Mesenchymal stem cell (in vitro differentiated cells and primary cell): Measurements from ENCODE around the gene PRDM1.

Experiments used
- DNase-seq: peaks from one replicate; pipeline ENCODE4 v3.0.0-alpha.2; 2013
- H2AFZ ChIP-seq: one replicate; pipeline ENCODE4 v1.6.1; 2013; ENCODE audit warnings: low read depth, mild to moderate bottlenecking, control low read depth, inconsistent platforms, low read length, moderate library complexity
- H2AK5ac ChIP-seq: 2 replicates; pipeline ENCODE4 v1.6.1; 2013; ENCODE audit warnings: low read length, moderate library complexity, mild to moderate bottlenecking, inconsistent platforms; ENCODE audit not compliant: severe bottlenecking
- H2BK120ac ChIP-seq: one replicate; pipeline ENCODE4 v1.6.1; 2013; ENCODE audit warnings: low read depth, mild to moderate bottlenecking, inconsistent platforms, low read length, moderate library complexity
- H2BK12ac ChIP-seq, 2 experiments: one replicate each; pipeline ENCODE4 v1.6.1; 2013; ENCODE audit warnings: inconsistent platforms in 2 of 2, low read length in 2 of 2, mild to moderate bottlenecking in 2 of 2, moderate library complexity in 2 of 2, control low read depth in 1 of 2
- H2BK15ac ChIP-seq: one replicate; pipeline ENCODE4 v1.6.1; 2013; ENCODE audit warnings: mild to moderate bottlenecking, low read depth, inconsistent platforms; ENCODE audit not compliant: poor library complexity, severe bottlenecking
- H2BK5ac ChIP-seq: 2 replicates; pipeline ENCODE4 v1.6.1; 2013; ENCODE audit warnings: low read depth, mild to moderate bottlenecking, low read length, control low read depth, inconsistent platforms; ENCODE audit not compliant: poor library complexity, severe bottlenecking
- H3K14ac ChIP-seq, 2 experiments: one replicate each; pipeline ENCODE4 v1.6.1; 2013; ENCODE audit warnings: inconsistent platforms in 2 of 2, low read length in 2 of 2, control low read depth in 1 of 2, mild to moderate bottlenecking in 1 of 2, moderate library complexity in 1 of 2
- H3K18ac ChIP-seq, 2 experiments: one replicate each; pipeline ENCODE4 v1.6.1; 2013; ENCODE audit warnings: inconsistent platforms in 2 of 2, low read length in 2 of 2, control low read depth in 1 of 2, low read depth in 1 of 2, mild to moderate bottlenecking in 1 of 2
- H3K23ac ChIP-seq, 2 experiments: one replicate each; pipeline ENCODE4 v1.6.1; 2013; ENCODE audit warnings: inconsistent platforms in 2 of 2, low read length in 2 of 2, mild to moderate bottlenecking in 2 of 2, moderate library complexity in 2 of 2, control low read depth in 1 of 2
- H3K27ac ChIP-seq: 2 replicates; pipeline ENCODE4 v1.5.1; 2013; ENCODE audit warnings: mild to moderate bottlenecking, moderate library complexity, low read length, control low read depth, inconsistent platforms; ENCODE audit not compliant: poor library complexity, severe bottlenecking
- H3K27me3 ChIP-seq, 2 experiments: 2 replicates each; pipeline versions ENCODE4 v1.6.1 to v1.7.0; 2013; ENCODE audit warnings: low read length in 2 of 2, mild to moderate bottlenecking in 2 of 2, moderate library complexity in 2 of 2, control low read depth in 1 of 2, inconsistent platforms in 1 of 2; ENCODE audit not compliant: control insufficient read depth in 1 of 2, insufficient read depth in 1 of 2
- H3K36me3 ChIP-seq, 2 experiments: 2 replicates each; pipeline versions ENCODE4 v1.6.1 to v1.7.0; 2013; ENCODE audit warnings: low read length in 2 of 2, control low read depth in 1 of 2, inconsistent platforms in 1 of 2, low read depth in 1 of 2, mild to moderate bottlenecking in 1 of 2; ENCODE audit not compliant: insufficient read depth in 2 of 2, control insufficient read depth in 1 of 2
- H3K4ac ChIP-seq, 2 experiments: one replicate each; pipeline ENCODE4 v1.6.1; 2013; ENCODE audit warnings: inconsistent platforms in 2 of 2, low read length in 2 of 2, mild to moderate bottlenecking in 2 of 2, moderate library complexity in 2 of 2, control low read depth in 1 of 2, low read depth in 1 of 2
- H3K4me1 ChIP-seq: 2 replicates; pipeline ENCODE4 v1.6.1; 2013; ENCODE audit warnings: low read depth, low read length, control low read depth; ENCODE audit not compliant: control insufficient read depth, insufficient read depth
- H3K4me2 ChIP-seq: 2 replicates; pipeline ENCODE4 v1.6.1; 2013; ENCODE audit warnings: low read length, mild to moderate bottlenecking, inconsistent platforms; ENCODE audit not compliant: poor library complexity, severe bottlenecking
- H3K4me3 ChIP-seq, 2 experiments: 2 replicates each; pipeline versions ENCODE4 v1.5.1 to v1.7.0; 2013; ENCODE audit warnings: low read length in 2 of 2, mild to moderate bottlenecking in 2 of 2, control low read depth in 1 of 2, low read depth in 1 of 2; ENCODE audit not compliant: insufficient read depth in 1 of 2
- H3K79me1 ChIP-seq: replicated peaks from 2 replicates; pipeline ENCODE4 v1.6.1; 2013; ENCODE audit warnings: mild to moderate bottlenecking, control low read depth, low read length, inconsistent platforms; ENCODE audit not compliant: poor library complexity, severe bottlenecking
- H3K9ac ChIP-seq: 2 replicates; pipeline ENCODE4 v1.7.0; 2013; ENCODE audit warnings: mild to moderate bottlenecking, low read length, moderate library complexity
- H3K9me3 ChIP-seq: 2 replicates; pipeline ENCODE4 v1.7.0; 2013; ENCODE audit warnings: mild to moderate bottlenecking, low read length; ENCODE audit not compliant: control insufficient read depth
- H4K8ac ChIP-seq: one replicate; pipeline ENCODE4 v1.6.1; 2013; ENCODE audit warnings: inconsistent platforms, mild to moderate bottlenecking, low read length, moderate library complexity
- H4K91ac ChIP-seq: one replicate; pipeline ENCODE4 v1.6.1; 2013; ENCODE audit warnings: mild to moderate bottlenecking, low read length, inconsistent platforms
- WGBS: methylation state at CpG from one replicate; pipeline ENCODE4 v1.1.7; 2013; ENCODE audit warnings: mixed read lengths; 5-methylcytosine and 5-hydroxymethylcytosine counted together

PRDM1 gene

GRCh38 chr6:106138151-106138550, 52.0 kb downstream of the PRDM1 start:
- no peak for DNase-seq
- H2BK12ac ChIP-seq, result no peak overlapping the region

GRCh38 chr6:106141441-106142237, 55.5 kb downstream of the PRDM1 start:
- no peak overlapping the region for H3K4me3 ChIP-seq
- H3K79me1 ChIP-seq, result no peaks in the 10 kb centered on the region
- no peaks in the 10 kb centered on the region for H3K36me3 ChIP-seq
- H3K14ac ChIP-seq, result no peak overlapping the region
- H3K18ac ChIP-seq, result no peak overlapping the region
- no peak overlapping the region for H3K27ac ChIP-seq
- no peak overlapping the region for H4K8ac ChIP-seq
- H3K27me3 ChIP-seq, result no peaks in the 10 kb centered on the region
- peaks cover 9% of the 10 kb centered on the region for H3K4me1 ChIP-seq
- no peaks in the 10 kb centered on the region for H3K9me3 ChIP-seq
- WGBS, result 74% methylated on average over 8 of the region's 9 CpGs
- no peak overlapping the region for H2BK15ac ChIP-seq
- no peak overlapping the region for H3K4me2 ChIP-seq
- no peak for DNase-seq
- H2BK120ac ChIP-seq, result no peak overlapping the region
- no peak overlapping the region for H2BK12ac ChIP-seq
- no peak overlapping the region for H3K9ac ChIP-seq
- no peak overlapping the region for H2AK5ac ChIP-seq
- H3K23ac ChIP-seq, result no peak overlapping the region
- H3K4ac ChIP-seq, result no peak overlapping the region
- no peak overlapping the region for H2BK5ac ChIP-seq
- H4K91ac ChIP-seq, result no peak overlapping the region
- H2AFZ ChIP-seq, result no peak overlapping the region

More at GRCh38 chr6:106138151-106138550, 52.0 kb downstream of the PRDM1 start:
- H3K4me1 ChIP-seq, result peaks cover 7% of the 10 kb centered on the region
- H3K23ac ChIP-seq, result no peak overlapping the region
- H4K8ac ChIP-seq, result no peak overlapping the region
- no peak overlapping the region for H2AK5ac ChIP-seq
- H3K9ac ChIP-seq, result no peak overlapping the region
- no peak overlapping the region for H3K18ac ChIP-seq
- no peak overlapping the region for H3K14ac ChIP-seq
- H2BK15ac ChIP-seq, result no peak overlapping the region
- 80% methylated on average over 6 of the region's 6 CpGs for WGBS
- no peak overlapping the region for H3K27ac ChIP-seq
- H3K79me1 ChIP-seq, result no peaks in the 10 kb centered on the region
- H3K4me3 ChIP-seq, result no peak overlapping the region
- no peak overlapping the region for H3K4me2 ChIP-seq
- H3K36me3 ChIP-seq, result no peaks in the 10 kb centered on the region
- no peak overlapping the region for H2BK5ac ChIP-seq
- no peak overlapping the region for H3K4ac ChIP-seq
- H3K9me3 ChIP-seq, result no peaks in the 10 kb centered on the region
- no peak overlapping the region for H2BK120ac ChIP-seq
- H3K27me3 ChIP-seq, result no peaks in the 10 kb centered on the region
- H2AFZ ChIP-seq, result no peak overlapping the region
- no peak overlapping the region for H4K91ac ChIP-seq

GRCh38 chr6:106142876-106143431, 56.8 kb downstream of the PRDM1 start:
- H3K27ac ChIP-seq, result no peak overlapping the region
- no peak overlapping the region for H3K18ac ChIP-seq
- H3K9ac ChIP-seq, result no peak overlapping the region
- DNase-seq, result no peak
- H3K79me1 ChIP-seq, result no peaks in the 10 kb centered on the region
- no peak overlapping the region for H2BK120ac ChIP-seq
- no peaks in the 10 kb centered on the region for H3K9me3 ChIP-seq
- H2BK15ac ChIP-seq, result peak overlapping the region; percentile 55
- no peak overlapping the region for H4K8ac ChIP-seq
- H3K14ac ChIP-seq, result no peak overlapping the region
- no peak overlapping the region for H2BK12ac ChIP-seq
- no peaks in the 10 kb centered on the region for H3K36me3 ChIP-seq
- no peak overlapping the region for H3K4ac ChIP-seq
- WGBS, result 86% methylated on average over 2 of the region's 2 CpGs
- H2AFZ ChIP-seq, result no peak overlapping the region
- no peak overlapping the region for H2BK5ac ChIP-seq
- H3K23ac ChIP-seq, result no peak overlapping the region
- H3K4me3 ChIP-seq, result no peak overlapping the region
- H4K91ac ChIP-seq, result no peak overlapping the region
- no peaks in the 10 kb centered on the region for H3K27me3 ChIP-seq
- H3K4me1 ChIP-seq, result peaks cover 13% of the 10 kb centered on the region
- H2AK5ac ChIP-seq, result no peak overlapping the region
- H3K4me2 ChIP-seq, result no peak overlapping the region

- H3K4ac ChIP-seq, result no peak overlapping the region
- no peak overlapping the region for H2AK5ac ChIP-seq
- H3K4me1 ChIP-seq, result peaks cover 15% of the 10 kb centered on the region
- no peak overlapping the region for H3K14ac ChIP-seq
- H2AFZ ChIP-seq, result no peak overlapping the region
- H4K91ac ChIP-seq, result no peak overlapping the region
- H2BK5ac ChIP-seq, result no peak overlapping the region
- WGBS, result 90% methylated on average over 12 of the region's 12 CpGs
- H3K4me2 ChIP-seq, result no peak overlapping the region
- no peaks in the 10 kb centered on the region for H3K36me3 ChIP-seq
- no peaks in the 10 kb centered on the region for H3K27me3 ChIP-seq
- H4K8ac ChIP-seq, result no peak overlapping the region
- no peak overlapping the region for H2BK15ac ChIP-seq
- H3K18ac ChIP-seq, result no peak overlapping the region
- H3K23ac ChIP-seq, result no peak overlapping the region
- DNase-seq, result no peak
- H3K9ac ChIP-seq, result no peak overlapping the region
- H2BK120ac ChIP-seq, result no peak overlapping the region
- H3K9me3 ChIP-seq, result no peaks in the 10 kb centered on the region
- H3K27ac ChIP-seq, result no peak overlapping the region
- H3K79me1 ChIP-seq, result no peaks in the 10 kb centered on the region
- H2BK12ac ChIP-seq, result no peak overlapping the region
- H3K4me3 ChIP-seq, result no peak overlapping the region
These were observed 57.5 kb downstream of the PRDM1 start for GRCh38 chr6:106143665-106144064.
